ENCODE results near the gene COA4.

COA4 gene

GRCh38 chr11:73876424-73877310 lies at the start of gene COA4, which contains the start of gene PAAF1:
TSS of gene COA4 (minus strand) at chr11:73876846. CDS start at chr11:73873378, 3,468 bp downstream.
TSS of gene PAAF1 (plus strand) at chr11:73876999. CDS start at chr11:73877022, 23 bp downstream.
- DNase-seq, result peak; percentile 99

DNA sequence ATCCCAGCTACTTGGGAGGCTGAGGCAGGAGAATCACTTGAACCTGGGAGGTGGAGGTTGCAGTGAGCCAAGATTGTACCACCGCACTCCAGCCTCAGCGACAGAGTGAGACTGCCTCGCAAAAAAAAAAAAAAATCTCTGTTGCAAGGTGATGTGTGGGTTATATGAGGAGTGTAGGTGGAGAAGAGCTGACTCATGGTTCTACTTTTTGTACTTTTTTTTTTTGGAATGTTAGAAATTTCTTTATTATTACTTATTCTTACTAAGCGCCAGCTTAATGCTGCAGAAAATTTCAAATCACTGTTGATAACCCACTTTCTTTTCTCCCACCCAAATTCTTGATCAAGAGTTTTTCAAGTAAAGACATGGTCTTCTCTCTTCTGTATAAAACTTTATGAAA lies 44.5 kb upstream of the COA4 start:
- DNase-seq, result no peak

GRCh38 chr11:73916435-73916834 lies 39.8 kb upstream of the COA4 start:
- no peak for DNase-seq

- DNase-seq, result no peak
Measured at GRCh38 chr11:73914284-73914683, 37.6 kb upstream of the COA4 start.

DNA sequence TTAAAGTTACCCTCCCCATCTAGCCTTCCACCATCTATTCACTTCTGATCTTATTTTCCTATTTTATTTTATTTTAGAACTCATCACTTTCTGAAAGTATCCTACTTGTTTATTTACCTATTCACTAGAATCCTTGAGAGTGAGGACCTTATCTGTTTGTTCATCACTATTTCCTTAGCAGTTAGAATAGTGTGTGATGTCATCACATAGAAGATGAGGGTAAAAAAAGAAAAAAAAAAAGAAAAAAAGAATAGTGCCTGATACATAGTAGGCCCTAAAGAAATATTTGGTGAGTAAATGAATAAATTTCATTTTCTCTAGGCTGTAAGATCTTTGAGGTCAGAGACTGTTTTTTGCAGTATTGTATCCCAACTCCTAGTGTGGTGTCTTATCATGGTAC lies 36.8 kb upstream of the COA4 start:
- DNase-seq, result no peak

GRCh38 chr11:73912026-73912425 lies 35.4 kb upstream of the COA4 start:
- DNase-seq, result no peak

DNA sequence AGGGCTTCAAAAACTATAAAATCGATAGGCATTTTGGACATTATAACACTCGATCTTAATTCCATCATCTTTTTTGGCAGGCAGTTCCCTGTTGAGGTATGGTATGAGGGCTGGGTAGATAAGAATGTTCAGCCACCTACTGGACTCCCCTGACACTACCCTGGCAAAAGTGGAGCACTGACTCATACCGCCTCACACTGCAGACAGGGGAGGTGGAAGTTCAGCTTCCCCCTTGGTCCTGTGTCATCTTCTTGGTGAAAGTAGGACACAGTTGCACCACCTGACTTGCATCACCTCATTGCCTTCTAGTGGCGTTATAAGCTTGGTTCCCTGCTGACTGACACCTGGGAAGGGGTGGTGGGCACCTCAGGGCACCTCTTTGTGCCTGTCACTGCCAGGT lies 30.5 kb upstream of the COA4 start:
- DNase-seq, result no peak

- DNase-seq, result no peak
Measured at GRCh38 chr11:73902303-73902702, 25.7 kb upstream of the COA4 start.

DNA sequence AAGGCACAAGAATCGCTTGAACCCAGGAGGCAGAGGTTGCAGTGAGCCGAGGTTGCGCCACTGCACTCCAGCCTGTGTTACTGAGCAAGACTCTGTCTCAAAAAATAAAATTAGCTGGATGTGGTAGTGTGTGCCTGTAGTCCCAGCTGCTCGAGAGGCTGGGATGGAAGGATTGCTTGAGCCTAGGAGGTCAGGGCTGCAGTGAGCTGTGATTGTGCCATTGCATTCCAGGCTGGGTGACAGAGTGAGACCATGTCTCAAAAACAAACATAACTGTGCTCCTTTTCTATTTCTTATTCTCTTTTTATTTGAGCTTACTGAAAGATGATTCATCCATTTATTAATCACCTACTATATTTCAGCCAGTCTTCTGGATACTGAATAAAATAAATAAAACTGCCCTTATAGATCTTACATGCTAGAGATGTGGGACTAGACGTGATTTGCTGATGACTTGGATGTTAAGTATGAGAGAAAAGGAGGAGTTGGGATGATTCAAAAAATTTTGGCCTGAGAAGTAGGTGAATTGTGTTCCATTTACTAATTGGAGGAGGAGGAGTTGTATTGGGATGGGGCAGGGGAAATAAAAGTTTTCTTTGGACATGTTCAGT lies 18.2 kb upstream of the COA4 start:
- DNase-seq, result no peak

DNA sequence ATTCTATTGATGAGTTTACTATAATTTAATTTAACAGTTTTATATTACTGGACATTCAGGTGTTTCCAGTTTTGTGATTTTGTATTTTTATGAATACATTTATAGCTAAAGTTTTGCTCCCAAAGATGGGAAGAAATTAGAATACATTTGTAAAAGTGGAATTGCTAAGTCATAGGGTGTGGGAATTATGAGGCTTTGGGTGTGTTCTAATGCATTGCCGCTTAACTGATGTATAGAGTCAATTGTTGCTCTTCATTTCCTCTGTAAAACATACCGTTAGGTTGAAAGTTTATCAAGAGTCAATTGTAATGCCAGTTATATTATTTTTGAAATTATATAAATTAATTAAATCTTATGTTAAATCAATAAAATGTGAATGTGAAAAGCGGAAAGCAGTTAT lies 16.4 kb upstream of the COA4 start:
- no peak for DNase-seq

DNA sequence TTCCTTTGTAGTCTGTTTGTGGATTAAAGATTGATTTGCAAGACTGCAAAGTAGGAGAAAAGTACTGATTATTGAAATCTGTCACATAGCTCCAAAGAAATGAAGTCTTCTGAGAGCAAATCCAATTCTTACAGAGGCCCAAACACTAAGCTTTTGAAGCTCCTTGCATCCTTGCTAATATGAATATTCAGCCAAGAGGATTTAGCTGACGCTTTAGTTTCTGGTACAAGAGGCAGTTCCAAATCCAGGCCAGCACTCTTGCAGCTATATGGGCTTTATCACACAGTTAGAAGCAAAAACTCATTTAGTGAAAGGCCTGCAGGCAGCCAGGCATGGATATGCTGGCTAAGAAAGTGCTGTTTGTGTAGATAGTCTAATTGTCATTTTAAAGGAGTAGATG lies 12.9 kb upstream of the COA4 start:
- no peak for DNase-seq

GRCh38 chr11:73889019-73889418 lies 12.4 kb upstream of the COA4 start:
- DNase-seq, result no peak

- DNase-seq, result no peak
Measured at GRCh38 chr11:73888244-73888643, 11.6 kb upstream of the COA4 start.

DNA sequence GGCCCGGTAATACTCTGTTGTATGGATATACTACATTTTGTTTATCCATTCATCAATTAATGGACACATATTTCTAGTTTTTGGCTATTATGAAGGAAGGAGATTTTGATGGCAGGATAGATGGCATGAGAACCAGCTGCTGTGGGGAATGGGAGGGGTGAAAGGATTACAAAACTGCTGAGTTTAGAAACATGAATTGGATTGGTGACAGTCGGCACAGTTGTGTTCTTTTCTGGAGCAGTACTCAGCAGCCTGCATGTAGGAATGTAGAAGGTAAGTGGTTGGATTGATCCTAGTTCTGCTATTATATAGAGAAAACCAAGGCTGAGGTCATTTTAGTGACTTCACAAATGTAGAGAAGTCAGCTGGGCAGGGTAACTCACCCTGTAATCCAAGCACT lies 7.2 kb upstream of the COA4 start:
- no peak for DNase-seq

GRCh38 chr11:73880449-73880848 lies 3.8 kb upstream of the COA4 start:
- peak; percentile 68 for DNase-seq

DNA sequence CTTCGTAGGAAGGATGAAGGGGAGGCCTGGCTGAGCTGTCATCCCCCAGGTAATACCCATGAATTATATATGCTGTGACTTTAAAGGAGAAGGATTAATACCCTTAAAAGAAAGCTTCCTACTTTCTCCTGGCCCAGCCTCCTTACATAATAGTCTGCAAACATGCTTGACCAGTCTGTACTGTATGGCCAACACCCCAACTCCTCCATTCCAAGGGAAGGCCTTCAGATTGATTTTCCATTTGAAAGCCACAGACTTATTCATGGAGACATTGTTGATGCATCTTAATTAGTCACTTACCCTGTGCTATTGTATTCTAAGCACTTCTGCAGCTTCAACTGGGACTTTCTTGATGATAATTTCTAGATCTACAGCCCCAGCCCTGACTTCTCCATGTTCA lies 2.1 kb upstream of the COA4 start:
- DNase-seq, result no peak

DNA sequence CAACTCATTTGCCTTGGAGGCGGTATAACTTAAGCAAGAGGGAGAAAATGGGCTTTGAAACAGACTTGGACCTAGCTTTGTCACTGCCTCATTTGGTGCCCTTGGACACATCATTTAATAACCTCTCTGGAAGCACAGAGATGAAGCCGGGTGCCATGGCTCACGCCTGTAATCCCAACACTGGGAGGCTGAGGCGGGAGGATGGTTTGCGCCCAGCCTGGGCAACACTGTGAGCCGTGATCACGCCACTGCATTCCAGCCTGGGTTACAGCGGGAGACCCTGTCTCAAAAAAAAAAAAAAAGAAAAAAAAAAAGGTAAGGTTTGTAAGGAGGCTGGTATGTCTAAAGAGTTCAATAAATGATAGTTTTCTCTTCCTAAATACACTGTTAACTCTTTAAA lies 806 bp downstream of the COA4 start:
- no peak for DNase-seq

DNA sequence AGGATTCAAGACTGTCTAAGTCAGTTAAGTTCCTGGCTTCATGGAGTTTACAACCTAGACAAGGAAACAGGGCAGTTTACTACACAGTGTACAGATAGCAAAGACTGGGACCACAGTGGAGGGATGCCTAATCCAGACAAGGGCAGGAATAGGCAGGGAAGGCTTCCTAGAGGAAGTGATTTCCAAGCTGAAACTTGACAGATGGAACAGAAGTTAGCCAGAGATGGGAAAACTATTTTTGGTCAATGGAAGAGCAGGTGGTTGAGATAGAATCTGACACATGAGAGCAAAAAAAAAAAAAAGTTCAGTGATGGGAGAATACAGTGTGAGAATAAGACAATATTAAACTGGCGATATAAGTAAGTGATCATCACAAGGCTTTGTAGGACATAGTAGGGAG lies 1.3 kb downstream of the COA4 start:
- peak; percentile 33 for DNase-seq

DNA sequence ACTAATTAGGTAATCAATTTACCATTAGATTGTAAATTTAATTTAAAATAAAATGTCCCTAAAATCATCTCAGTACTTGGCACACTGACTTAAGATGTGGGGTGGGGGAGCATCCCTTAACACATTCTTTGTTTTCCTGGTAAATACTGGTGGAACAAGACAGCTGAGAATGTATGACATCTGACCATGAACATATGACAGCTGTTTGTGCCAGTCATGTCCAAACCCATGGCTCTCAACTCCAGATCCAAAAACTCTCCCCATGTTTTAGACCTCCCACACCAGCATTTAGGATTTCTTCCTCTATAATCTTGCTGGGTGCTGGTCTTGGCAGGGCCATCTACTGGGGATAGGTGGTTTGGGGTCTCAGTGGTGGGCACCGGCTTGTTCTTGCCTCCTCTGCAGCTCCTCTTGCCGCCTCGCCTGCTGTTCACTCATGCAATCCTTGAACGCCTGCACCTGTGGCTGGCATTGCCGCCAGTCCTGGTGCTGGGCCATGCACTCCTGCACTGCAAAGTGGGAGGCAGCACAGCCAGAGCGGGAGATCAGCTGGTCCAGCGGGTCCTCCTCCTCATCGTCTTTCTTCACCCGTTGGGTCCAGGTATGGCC lies 3.8 kb downstream of the COA4 start:
- DNase-seq, result no peak

DNA sequence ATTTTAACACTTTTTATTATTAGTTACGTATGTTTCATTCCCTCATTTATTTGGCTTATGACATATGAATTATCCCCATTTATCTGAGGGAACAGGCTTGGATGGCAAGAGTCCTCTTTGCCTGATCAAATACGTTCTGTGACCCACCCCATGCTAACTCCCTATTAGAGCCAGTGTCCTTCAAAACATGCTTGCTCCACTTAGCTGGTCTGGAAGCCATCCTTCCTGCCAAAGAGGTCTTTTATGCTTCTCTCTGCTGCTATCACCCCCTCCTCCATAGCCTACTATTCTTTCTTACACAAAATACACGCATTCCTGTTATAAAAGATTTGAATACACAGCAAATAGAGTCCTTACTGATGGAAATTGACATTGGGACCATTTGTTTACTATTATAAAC lies 6.4 kb downstream of the COA4 start:
- DNase-seq, result no peak

DNA sequence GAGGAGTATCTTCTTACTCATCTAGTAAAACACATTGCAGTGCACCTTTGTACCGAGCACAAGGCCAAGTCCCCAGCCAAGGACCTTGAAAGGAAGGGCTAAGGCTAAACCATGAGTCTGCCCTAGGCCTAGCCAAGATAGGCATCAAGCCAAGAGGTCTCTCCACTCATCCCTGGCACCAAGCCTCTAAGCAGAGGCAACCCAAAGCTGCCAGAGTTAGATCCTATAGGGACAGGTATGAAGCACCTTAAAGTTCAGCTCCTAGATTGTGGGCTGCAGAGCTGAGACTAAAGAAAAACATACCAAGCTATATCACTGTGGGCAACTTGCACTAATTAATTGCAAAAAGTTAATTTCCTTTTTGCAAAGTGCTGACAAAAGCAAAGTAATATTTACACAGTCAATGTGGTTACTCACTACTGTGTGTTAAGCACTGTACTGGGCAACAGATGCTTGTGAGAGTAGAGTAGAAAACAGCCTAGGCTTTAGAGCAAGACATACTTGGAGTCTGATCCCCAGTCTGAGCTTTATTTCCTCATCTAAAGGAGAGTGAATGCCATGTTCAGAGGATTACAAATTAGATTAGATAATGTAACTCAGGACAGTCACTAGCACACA lies 7.2 kb downstream of the COA4 start:
- DNase-seq, result no peak

- no peak for DNase-seq
Measured at GRCh38 chr11:73866586-73866996, 10.1 kb downstream of the COA4 start.

- DNase-seq, result no peak
Measured at GRCh38 chr11:73866095-73866579, 10.5 kb downstream of the COA4 start.

Data from NCI-H2171 (cell line).